Endothelial cell of hepatic sinusoid (primary cell): ENCODE data around the gene WHRN.

Experiments
- in situ Hi-C: cut with HindIII; loops from 2 replicates; pipeline ENCODE4 v1.10.0; 2017; ENCODE audit warnings: low sequenced_read_pairs

The WHRN gene

DNA sequence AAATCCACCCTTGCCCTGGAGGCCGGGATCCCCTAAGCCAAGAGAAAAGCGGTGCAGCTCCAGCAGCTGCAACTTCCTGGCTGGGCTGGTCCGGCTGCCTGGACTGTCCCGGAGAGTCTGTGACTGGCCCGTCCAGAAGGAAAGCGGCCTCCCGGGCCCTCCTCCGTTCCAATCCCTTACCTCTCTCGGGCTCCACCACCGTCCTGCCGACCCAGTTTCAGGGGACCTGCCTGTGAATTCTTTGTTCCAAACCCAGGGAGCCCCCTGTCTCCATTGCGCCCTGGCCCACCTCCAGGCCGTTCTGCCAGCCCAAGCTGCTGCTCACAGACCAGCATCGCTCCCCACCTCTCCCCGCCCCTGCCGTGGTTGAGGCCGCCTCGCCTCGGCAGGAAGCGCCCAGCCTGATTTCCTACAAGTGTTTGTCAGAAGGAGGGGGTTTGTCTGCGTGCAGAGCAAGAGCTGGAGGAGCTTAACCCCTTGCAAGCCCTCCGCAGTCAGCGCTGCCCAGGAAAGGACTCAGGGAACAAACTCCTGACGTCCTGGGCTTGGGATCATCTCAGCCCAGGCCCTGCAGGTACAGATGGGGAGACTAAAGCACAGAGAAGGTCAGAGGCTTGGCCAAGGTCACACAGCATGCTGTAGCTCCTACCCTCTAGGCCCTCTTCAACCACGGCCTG lies 117.5 kb downstream of the WHRN start, which contains the start of gene AKNA:
AKNA (minus strand) TSS at position 303 of the 677 bp plus-strand sequence. CDS start 6,649 bp downstream, outside the sequence.
- in situ Hi-C loops: no loop called here

GRCh38 chr9:114386886-114387679 lies 118.2 kb downstream of the WHRN start:
- in situ Hi-C loops: no loop called here

DNA sequence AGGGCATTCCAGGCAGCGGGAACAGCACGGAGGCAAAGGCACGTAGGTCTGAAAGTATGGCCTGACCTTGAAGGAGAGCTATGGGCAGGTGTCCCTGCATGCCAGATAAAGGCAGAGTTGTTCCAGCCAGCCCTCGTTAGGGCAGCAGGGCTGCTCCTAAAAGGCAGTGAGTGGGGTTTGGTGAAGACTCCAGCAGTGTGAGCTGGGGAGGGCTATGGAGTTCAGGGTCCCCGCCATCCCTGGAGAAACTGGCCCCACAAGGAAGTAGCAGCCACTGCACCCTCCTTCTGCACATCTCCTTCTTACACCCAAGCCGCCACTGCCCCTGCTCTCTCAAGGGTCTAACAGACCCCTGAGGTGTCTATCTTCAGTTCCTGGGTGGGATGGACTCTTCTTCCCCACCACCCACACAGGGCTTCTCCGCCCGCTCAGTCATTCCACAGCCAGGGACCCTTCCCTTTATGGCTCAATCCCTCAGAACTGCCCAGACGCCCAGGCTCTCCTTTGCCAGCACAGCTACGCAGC lies 118.8 kb downstream of the WHRN start:
- in situ Hi-C loops: no loop called here

DNA sequence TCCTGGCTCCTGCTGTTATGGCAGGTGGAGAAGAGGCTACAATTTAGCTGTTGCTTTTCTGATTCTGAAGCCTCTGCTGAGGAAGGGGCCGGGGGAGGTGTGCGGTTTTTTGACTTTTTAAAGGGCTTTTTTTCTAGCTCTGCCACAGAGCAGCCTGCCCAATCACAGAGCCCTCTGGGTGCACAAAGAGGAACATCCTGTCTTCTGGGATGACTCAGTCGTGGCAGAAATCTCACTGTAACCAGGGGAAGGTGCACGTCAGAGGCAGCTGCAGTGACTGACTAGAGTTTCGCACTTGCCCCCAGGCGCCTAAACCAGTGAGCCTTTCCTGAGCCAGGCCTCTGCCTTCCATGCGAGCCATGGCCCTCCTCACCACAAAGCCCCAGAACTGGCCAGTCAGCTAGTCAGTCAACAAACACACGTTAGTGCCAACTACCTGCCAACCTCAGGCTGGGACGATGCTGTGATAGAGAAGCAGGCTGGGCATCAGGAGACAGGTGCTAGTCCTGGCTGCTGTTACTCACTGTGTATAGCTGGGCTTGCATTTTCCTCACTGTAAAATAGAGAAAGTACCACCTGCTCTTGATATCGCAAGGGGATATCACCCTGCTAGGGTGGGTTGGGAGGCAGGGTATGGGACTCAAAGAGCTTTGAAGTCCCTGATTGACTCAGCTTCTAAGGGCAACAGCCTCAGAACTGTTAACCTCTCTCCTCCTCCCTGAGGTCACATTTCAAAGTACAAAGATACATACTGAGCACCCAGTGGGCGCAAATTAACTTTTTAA lies 119.7 kb downstream of the WHRN start:
- in situ Hi-C loops: no loop called here

DNA sequence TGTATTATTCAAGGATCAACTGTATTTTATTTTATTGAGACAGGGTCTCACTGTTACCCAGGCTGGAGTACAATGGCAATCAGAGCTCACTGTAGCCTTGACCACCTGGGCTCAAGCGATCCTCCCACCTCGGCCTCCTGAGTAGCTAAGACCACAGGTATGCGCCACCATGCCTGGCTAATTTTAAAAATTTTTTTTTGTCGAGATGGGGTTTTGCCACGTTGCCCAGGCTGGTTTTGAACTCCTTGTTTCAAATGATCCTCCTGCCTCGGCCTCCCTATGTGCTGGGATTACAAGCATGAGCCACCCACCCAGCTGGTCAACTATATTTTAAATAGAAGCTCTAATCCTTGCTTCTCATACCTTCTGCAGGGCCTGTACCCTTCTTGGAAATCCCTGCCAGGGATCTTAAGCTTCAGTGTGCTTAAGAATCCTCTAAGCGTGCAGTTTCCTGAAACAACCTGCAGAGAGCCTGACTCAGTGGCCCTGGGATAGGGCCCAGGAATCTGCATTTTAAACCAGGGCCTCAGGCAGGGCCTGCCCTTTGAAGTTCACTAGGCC lies 120.4 kb downstream of the WHRN start:
- in situ Hi-C loops: no loop called here

- in situ Hi-C loops: no loop called here
Observed at GRCh38 chr9:114384341-114384740, 120.9 kb downstream of the WHRN start.

DNA sequence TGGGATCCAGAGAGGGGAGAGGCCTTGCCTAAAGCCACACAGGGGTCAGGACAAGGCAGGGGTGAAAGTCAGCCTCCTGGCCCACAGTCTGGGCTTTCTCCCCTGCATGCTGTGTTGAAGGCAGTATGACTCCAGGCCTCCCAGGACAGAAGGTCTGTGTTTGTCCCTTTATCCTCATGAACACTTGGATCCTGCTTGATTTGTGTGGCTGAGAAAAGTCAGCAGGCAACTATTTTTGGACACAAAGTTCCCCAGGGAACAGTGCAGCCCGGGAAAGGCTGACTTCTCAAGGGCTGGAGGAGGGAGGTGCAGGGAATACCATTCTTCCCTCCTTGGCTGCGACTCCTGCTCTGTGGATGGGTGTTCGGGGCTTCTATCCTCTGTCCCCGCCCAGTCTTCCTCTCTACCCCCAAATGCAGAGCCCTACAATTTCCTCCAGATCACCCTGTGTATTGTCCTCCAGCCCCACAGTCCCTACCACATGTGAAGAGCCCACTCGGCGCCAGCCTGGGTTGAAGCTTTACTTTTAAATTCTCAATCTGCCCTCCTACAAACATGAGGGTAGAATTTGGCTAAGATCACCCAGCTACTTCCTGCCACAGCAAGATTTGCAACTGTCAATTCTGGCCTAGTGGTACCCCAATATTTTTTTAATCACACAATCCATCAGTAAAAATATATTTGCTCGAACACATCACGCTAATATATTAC lies 121.6 kb downstream of the WHRN start:
- in situ Hi-C loops: no loop called here

GRCh38 chr9:114382699-114383520 lies 122.4 kb downstream of the WHRN start:
- in situ Hi-C loops: no loop called here

GRCh38 chr9:114378883-114379282 lies 126.4 kb downstream of the WHRN start:
- in situ Hi-C loops: no loop called here

- in situ Hi-C loops: no loop called here
Observed at GRCh38 chr9:114378016-114378415, 127.3 kb downstream of the WHRN start.

- in situ Hi-C loops: no loop called here
Observed at GRCh38 chr9:114376586-114377445, 128.5 kb downstream of the WHRN start.

- in situ Hi-C loops: no loop called here
Observed at GRCh38 chr9:114375386-114376175, 129.7 kb downstream of the WHRN start.

DNA sequence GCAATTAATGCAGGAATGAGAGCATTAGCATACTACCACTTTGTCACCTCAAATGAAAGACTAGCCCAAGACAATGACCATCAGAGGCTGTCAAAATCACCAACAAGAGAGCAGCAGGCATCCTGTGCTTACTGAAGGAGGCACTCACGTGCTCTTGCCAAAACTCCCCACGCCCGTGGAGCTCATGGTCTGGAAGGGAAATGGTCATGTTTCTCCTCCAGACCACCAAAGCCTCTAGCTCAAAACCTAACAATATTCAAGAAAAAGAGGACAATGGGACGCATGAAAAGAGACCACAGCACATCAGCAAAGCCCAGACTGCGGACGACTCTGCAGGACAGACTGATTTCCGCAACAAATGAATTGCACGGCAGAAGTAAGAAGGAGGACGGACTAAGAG lies 130.3 kb downstream of the WHRN start:
- in situ Hi-C loops: no loop called here

- in situ Hi-C loops: no loop called here
Observed at GRCh38 chr9:114373960-114374730, 131.1 kb downstream of the WHRN start.

- in situ Hi-C loops: no loop called here
Observed at GRCh38 chr9:114372921-114373448, 132.3 kb downstream of the WHRN start.

- in situ Hi-C loops: no loop called here
Observed at GRCh38 chr9:114371973-114372917, 133.0 kb downstream of the WHRN start.
